ENCODE data around the gene FAM185A.

- no peak for TF ChIP-seq CTCF (conservative IDR thresholded peaks at IDR 0.05; ENCODE audit: low read depth, low read length)
- TF ChIP-seq EZH2 (IDR thresholded peaks at IDR 0.05; ENCODE audit: low read length, unreplicated experiment), result no peak
These were observed 93.5 kb downstream of the FAM185A start for GRCh38 chr7:102842284-102842683.
